Esophagus (tissue), 2 donors: ENCODE measurements around the gene OTP. TPM values are rescaled to one million over a fixed set of nuclear protein-coding genes. Genes with fewer than 3 reads are reported as not detected.
A peak's percentile ranks its signal among the peaks of the same experiment; 100 is the strongest.

Experiments used
- H3K27ac ChIP-seq, 2 donors: one replicate each; pipeline ENCODE4 v1.5.1; 2013; ENCODE audit warnings: low read depth in 2 of 2, mild to moderate bottlenecking in 2 of 2, inconsistent platforms in 1 of 2, low read length in 1 of 2, moderate library complexity in 1 of 2
- H3K27me3 ChIP-seq, 2 donors: one replicate each; pipeline ENCODE4 v1.6.1; 2013; ENCODE audit warnings: low read length in 2 of 2, control low read depth in 1 of 2, mild to moderate bottlenecking in 1 of 2; ENCODE audit not compliant: insufficient read depth in 2 of 2, control insufficient read depth in 1 of 2
- H3K36me3 ChIP-seq, 2 donors: one replicate each; pipeline ENCODE4 v1.6.1; 2013; ENCODE audit warnings: low read length in 1 of 2; ENCODE audit not compliant: control insufficient read depth in 2 of 2, insufficient read depth in 2 of 2
- H3K4me1 ChIP-seq, 2 donors: one replicate each; pipeline ENCODE4 v1.6.1; 2013; ENCODE audit warnings: low read length in 1 of 2; ENCODE audit not compliant: control insufficient read depth in 2 of 2, insufficient read depth in 2 of 2
- H3K4me3 ChIP-seq, 2 donors: one replicate each; pipeline ENCODE4 v1.5.1; 2013; ENCODE audit warnings: low read length in 2 of 2, mild to moderate bottlenecking in 2 of 2, low read depth in 1 of 2, moderate library complexity in 1 of 2
- H3K9me3 ChIP-seq, 2 donors: one replicate each; pipeline ENCODE4 v1.6.1; 2013; ENCODE audit warnings: mild to moderate bottlenecking in 2 of 2, low read depth in 1 of 2, low read length in 1 of 2, moderate library complexity in 1 of 2; ENCODE audit not compliant: control insufficient read depth in 2 of 2, insufficient read depth in 1 of 2
- WGBS, 2 donors: extraction: QIAGEN DNeasy Blood & Tissue Kit; methylation state at CpG; one replicate each; pipeline ENCODE4 v1.1.7; 2013; 5-methylcytosine and 5-hydroxymethylcytosine counted together
- polyA plus RNA-seq, 2 donors: library from polyadenylated mRNA; stranded (reverse); fragments of 200-250 nt; gene quantifications; one replicate each; pipeline ENCODE4 v1.2.3, GENCODE V29; 2013
- donor health status: healthy with polysubstance abuse.
- donor health status: Bipolar disorder and iron deficiency.

The OTP gene
- polyA plus RNA-seq, 2 donors: not detected

GRCh38 chr5:77632526-77633206 is 5.8 kb downstream of the OTP start:
- H3K4me3 ChIP-seq: no peak overlapping the region
- H3K4me1 ChIP-seq: peaks cover 16 to 28% of the 10 kb centered on the region in 2 donors
- no peaks in the 10 kb centered on the region for H3K36me3 ChIP-seq
- H3K9me3 ChIP-seq: peaks cover 7 to 26% of the 10 kb centered on the region in 2 donors
- no peak overlapping the region for H3K27ac ChIP-seq
- H3K27me3 ChIP-seq: peaks cover 8 to 64% of the 10 kb centered on the region in 2 donors
- 10 to 12% methylated on average over 33 of the region's 33 CpGs for WGBS, 2 donors

DNA sequence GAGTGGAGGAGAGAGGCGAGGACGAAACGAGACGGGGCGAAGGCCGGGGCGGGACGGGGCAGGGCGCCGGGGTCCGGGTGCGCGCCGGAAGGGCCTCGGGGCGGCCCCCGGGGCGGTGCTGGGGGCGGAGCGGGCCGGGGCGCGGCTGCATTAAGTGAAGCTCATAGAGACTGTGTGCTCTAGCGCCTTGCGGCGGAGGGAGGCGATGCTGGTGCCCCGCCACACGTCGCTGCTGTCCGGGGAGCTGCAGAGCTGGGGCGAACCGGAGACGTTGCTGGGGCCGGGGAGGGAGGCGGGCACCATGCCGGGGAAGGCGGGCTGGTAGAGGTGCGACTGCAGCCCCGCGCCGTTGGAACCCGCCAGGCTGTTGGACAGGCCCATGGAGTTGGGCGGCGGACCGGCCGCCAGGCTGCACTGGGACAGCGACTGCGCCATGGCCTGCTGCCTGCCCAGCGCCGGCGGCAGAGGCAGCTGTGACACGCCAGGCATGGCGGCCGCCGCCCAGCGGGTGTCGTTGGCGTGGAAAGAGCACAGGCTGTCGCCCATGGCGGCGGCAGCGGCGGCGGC is 8.3 kb downstream of the OTP start:
- peaks cover 13 to 23% of the 10 kb centered on the region in 2 donors for H3K4me1 ChIP-seq
- no peak overlapping the region for H3K27ac ChIP-seq
- H3K9me3 ChIP-seq: peaks cover 7 to 20% of the 10 kb centered on the region in 2 donors
- 2 to 3% methylated on average over 44 to 65 of the region's 65 CpGs for WGBS, 2 donors
- peak overlapping the region; percentile 47 to 56 for H3K4me3 ChIP-seq
- H3K36me3 ChIP-seq: no peaks in the 10 kb centered on the region
- peaks cover 11 to 46% of the 10 kb centered on the region in 2 donors for H3K27me3 ChIP-seq

DNA sequence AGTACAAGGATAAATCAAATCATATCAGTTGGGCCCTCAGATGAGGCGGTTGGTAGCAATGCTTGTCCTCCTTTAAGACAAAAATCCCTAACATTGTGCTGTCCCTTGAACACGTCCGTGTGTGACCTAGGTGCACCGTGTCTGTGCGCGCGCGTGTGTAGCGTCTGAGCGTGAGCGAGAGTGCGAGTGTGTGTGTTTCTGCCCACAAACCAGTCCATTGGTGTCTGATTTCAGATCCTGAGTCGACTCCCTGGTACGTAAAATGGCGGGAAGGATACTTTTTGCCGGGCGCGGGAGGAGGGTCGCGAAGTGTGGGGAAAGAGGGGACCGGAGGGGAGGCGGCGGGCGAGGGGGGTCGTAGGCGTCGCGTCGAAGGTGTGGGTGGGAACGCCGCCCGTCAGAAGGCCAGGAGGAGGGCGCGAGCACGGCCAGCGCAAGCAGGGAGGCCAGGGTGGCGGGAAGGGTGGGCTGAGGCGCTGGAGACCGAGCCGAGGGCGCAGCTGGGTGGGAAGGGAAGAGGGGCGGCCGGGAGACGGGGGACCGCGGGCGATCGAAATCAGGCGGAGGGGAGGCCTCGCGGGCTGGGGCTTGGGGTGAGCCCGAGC is 8.9 kb downstream of the OTP start:
- H3K27ac ChIP-seq: no peak overlapping the region
- H3K4me1 ChIP-seq: peaks cover 13 to 23% of the 10 kb centered on the region in 2 donors
- peaks cover 7 to 20% of the 10 kb centered on the region in 2 donors for H3K9me3 ChIP-seq
- no peaks in the 10 kb centered on the region for H3K36me3 ChIP-seq
- H3K27me3 ChIP-seq: peaks cover 11 to 46% of the 10 kb centered on the region in 2 donors
- 6% methylated on average over 45 to 52 of the region's 52 CpGs for WGBS, 2 donors
- peak overlapping the region; percentile 47 to 56 for H3K4me3 ChIP-seq

DNA sequence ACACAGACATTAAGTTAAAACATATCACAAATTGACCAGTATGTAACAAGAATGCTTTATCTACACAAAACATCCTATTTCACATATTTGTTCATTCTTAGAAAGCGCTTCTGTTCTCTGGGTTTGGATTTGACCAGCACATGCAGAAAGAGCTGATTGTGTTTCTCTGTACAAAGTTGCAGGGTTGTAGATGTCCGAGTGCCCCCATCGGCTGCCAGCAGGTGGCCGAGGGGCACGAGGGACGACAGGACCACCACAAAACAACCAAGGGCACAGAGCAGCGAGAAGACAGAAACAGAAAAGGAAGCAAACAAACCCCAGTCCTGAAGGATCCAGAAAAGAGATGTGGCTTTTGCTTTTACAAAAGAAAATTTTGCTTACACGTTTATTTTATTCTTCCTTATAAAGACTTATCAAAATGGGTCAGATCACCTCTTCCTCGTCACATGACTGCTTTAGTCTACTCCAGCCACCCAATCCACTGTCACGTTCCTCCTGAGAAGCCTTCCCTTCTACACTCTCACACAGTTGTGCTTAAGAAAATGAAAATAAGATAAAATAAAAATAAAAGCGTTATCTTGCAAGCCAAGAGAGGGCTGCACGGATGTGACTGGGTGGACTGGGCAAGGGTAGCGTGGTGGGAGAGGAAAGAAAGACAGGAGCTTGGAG is 9.5 kb downstream of the OTP start:
- H3K27me3 ChIP-seq: peaks cover 11 to 46% of the 10 kb centered on the region in 2 donors
- no peaks in the 10 kb centered on the region for H3K36me3 ChIP-seq
- peaks cover 13 to 23% of the 10 kb centered on the region in 2 donors for H3K4me1 ChIP-seq
- 16 to 18% methylated on average over 13 of the region's 13 CpGs for WGBS, 2 donors
- peaks cover 7 to 20% of the 10 kb centered on the region in 2 donors for H3K9me3 ChIP-seq
- H3K4me3 ChIP-seq: no peak overlapping the region
- no peak overlapping the region for H3K27ac ChIP-seq

GRCh38 chr5:77627869-77628674 is 10.4 kb downstream of the OTP start:
- Histone ChIP-seq H3K27me3 (peaks cover 11 to 46% of the 10 kb centered on the region in 2 donors), H3K4me3 (no peak overlapping the region), H3K36me3 (no peaks in the 10 kb centered on the region), H3K27ac (no peak overlapping the region), H3K4me1 (peaks cover 13 to 23% of the 10 kb centered on the region in 2 donors), H3K9me3 (peaks cover 7 to 20% of the 10 kb centered on the region in 2 donors)
- 15 to 18% methylated on average over 56 to 69 of the region's 69 CpGs for WGBS, 2 donors

GRCh38 chr5:77623203-77623740 is 15.2 kb downstream of the OTP start:
- peaks cover 0 to 2% of the 10 kb centered on the region in 2 donors for H3K4me1 ChIP-seq
- H3K36me3 ChIP-seq: no peaks in the 10 kb centered on the region
- H3K4me3 ChIP-seq: no peak overlapping the region
- H3K27me3 ChIP-seq: peaks cover 14 to 16% of the 10 kb centered on the region in 2 donors
- H3K27ac ChIP-seq: no peak overlapping the region
- peaks cover 2 to 6% of the 10 kb centered on the region in 2 donors for H3K9me3 ChIP-seq
- WGBS, 2 donors: 63 to 67% methylated on average over 2 of the region's 2 CpGs

GRCh38 chr5:77621440-77621839 is 17.1 kb downstream of the OTP start:
- Histone ChIP-seq H3K9me3 (no peaks in the 10 kb centered on the region), H3K27ac (no peak overlapping the region), H3K4me3 (no peak overlapping the region), H3K36me3 (no peaks in the 10 kb centered on the region), H3K4me1 (no peaks in the 10 kb centered on the region), H3K27me3 (peaks cover 7 to 10% of the 10 kb centered on the region in 2 donors)
- 88 to 90% methylated on average over 5 of the region's 5 CpGs for WGBS, 2 donors

- Histone ChIP-seq H3K27ac (no peak overlapping the region), H3K9me3 (no peaks in the 10 kb centered on the region), H3K36me3 (no peaks in the 10 kb centered on the region), H3K4me1 (no peaks in the 10 kb centered on the region), H3K4me3 (no peak overlapping the region), H3K27me3 (peaks cover 5 to 10% of the 10 kb centered on the region in 2 donors)
- 18 to 22% methylated on average over 4 of the region's 4 CpGs for WGBS, 2 donors
Observed at GRCh38 chr5:77620405-77620804, 18.1 kb downstream of the OTP start.

DNA sequence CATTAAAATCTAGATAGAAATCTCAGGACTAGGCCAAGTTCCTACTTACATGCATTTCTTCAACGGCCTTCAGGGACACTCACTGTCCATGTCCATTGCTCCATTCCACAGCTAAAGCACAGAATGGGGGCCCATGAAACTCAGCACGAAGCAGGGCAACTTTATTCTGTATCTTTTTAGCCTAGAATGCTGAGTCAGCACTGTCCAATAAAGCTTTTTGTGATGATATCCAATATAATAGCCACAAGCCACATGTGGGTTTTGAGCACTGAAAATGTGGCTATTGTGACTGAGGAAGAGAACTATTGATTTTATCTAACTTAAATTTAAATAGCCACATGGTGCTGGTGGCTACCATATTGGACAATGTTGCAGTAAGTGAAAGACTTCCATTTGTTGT is 21.6 kb downstream of the OTP start:
- H3K27ac ChIP-seq: no peak overlapping the region
- 63 to 74% methylated on average over 2 of the region's 2 CpGs for WGBS, 2 donors
- H3K9me3 ChIP-seq: no peaks in the 10 kb centered on the region
- H3K4me3 ChIP-seq: no peak overlapping the region
- H3K27me3 ChIP-seq: peaks cover 5 to 7% of the 10 kb centered on the region in 2 donors
- no peaks in the 10 kb centered on the region for H3K36me3 ChIP-seq
- no peaks in the 10 kb centered on the region for H3K4me1 ChIP-seq
